H1 (cell line): ENCODE data around the gene PCDHA5. TPM values are rescaled to one million over a fixed set of nuclear protein-coding genes. Genes with fewer than 3 reads are reported as not detected.

ENCODE experiments used
- CTCF ChIA-PET: fragments of 300-600 bp; sonication (Branson Sonifier 250); formaldehyde crosslinking; loops from one replicate; lab custom pipeline; 2021; ENCODE audit not compliant: partially characterized antibody; lab: Charles Lee
- POLR2A ChIA-PET: fragments of 300-600 bp; sonication (Branson Sonifier 250); formaldehyde crosslinking; loops from one replicate; lab custom pipeline; 2021; ENCODE audit warnings: inconsistent platforms; ENCODE audit not compliant: partially characterized antibody; lab: Charles Lee
- DNase-seq, 2 experiments: peaks; one replicate each; pipeline versions ENCODE4 v3.0.0 to v3.0.0-alpha.2; 2010 to 2022; ENCODE audit warnings: low spot score in 2 of 2, low read depth in 1 of 2, mixed read lengths in 1 of 2
- FAIRE-seq: peaks from 2 replicates; lab custom pipeline; 2011; peaks lifted over from hg19 to GRCh38; lab: Jason Lieb, UNC
- H2AFZ ChIP-seq: 2 replicates; pipeline ENCODE4 v1.8.1; 2012; ENCODE audit warnings: low read length, inconsistent platforms
- H2AK5ac ChIP-seq: 2 replicates; pipeline ENCODE4 v1.6.1; 2013; ENCODE audit warnings: low read depth, low read length
- H2BK120ac ChIP-seq: replicated peaks from 2 replicates; pipeline ENCODE3; 2013; ENCODE audit warnings: low read depth, low read length, inconsistent platforms
- H2BK12ac ChIP-seq: 2 replicates; pipeline ENCODE4 v1.6.1; 2013; ENCODE audit warnings: low read depth, low read length
- H2BK15ac ChIP-seq: 2 replicates; pipeline ENCODE4 v1.6.1; 2013; ENCODE audit warnings: low read length
- H2BK20ac ChIP-seq: 2 replicates; pipeline ENCODE4 v1.6.1; 2013; ENCODE audit warnings: low read length
- H2BK5ac ChIP-seq: 2 replicates; pipeline ENCODE4 v1.6.1; 2013; ENCODE audit warnings: low read depth, low read length
- H3K14ac ChIP-seq: 2 replicates; pipeline ENCODE4 v1.6.1; 2013; ENCODE audit warnings: inconsistent platforms; ENCODE audit not compliant: insufficient read length
- H3K18ac ChIP-seq: 2 replicates; pipeline ENCODE4 v1.6.1; 2013; ENCODE audit warnings: low read length; ENCODE audit errors: extremely low read depth
- H3K23ac ChIP-seq: 2 replicates; pipeline ENCODE4 v1.6.1; 2013; ENCODE audit warnings: inconsistent platforms; ENCODE audit not compliant: insufficient read length
- H3K23me2 ChIP-seq: 2 replicates; pipeline ENCODE4 v1.6.1; 2013; ENCODE audit warnings: low read depth, low read length
- H3K27ac ChIP-seq: 2 replicates; pipeline ENCODE4 v1.6.1; 2011; ENCODE audit warnings: low read depth, low read length, inconsistent platforms
- H3K27me3 ChIP-seq, 4 experiments: replicated peaks in 1 of 4; 1 replicate in 1 of 4; 2 replicates in 3 of 4; pipeline versions ENCODE4 v1.6.1 to v1.8.1; 2011 to 2013; ENCODE audit warnings: low read length in 3 of 4, mild to moderate bottlenecking in 3 of 4, inconsistent platforms in 2 of 4, mixed read lengths in 2 of 4, moderate library complexity in 1 of 4; ENCODE audit not compliant: control insufficient read depth in 3 of 4, insufficient read depth in 3 of 4; ENCODE audit errors: extremely low read depth in 1 of 4
- H3K36me3 ChIP-seq, 4 experiments: 2 replicates each; pipeline versions ENCODE4 v1.6.1 to v1.8.1; 2011 to 2013; ENCODE audit warnings: mild to moderate bottlenecking in 4 of 4, low read length in 3 of 4, moderate library complexity in 2 of 4, control low read depth in 1 of 4, inconsistent platforms in 1 of 4; ENCODE audit not compliant: insufficient read depth in 4 of 4, control insufficient read depth in 2 of 4
- H3K4ac ChIP-seq: replicated peaks from 2 replicates; pipeline ENCODE3; 2013; ENCODE audit warnings: low read length, low read depth, mixed read lengths, inconsistent platforms; ENCODE audit not compliant: insufficient read length
- H3K4me1 ChIP-seq, 4 experiments: replicated peaks in 1 of 4; 1 replicate in 1 of 4; 2 replicates in 3 of 4; pipeline versions ENCODE4 v1.6.1 to v1.8.1; 2011 to 2013; ENCODE audit warnings: low read length in 3 of 4, inconsistent platforms in 2 of 4, mixed read lengths in 1 of 4; ENCODE audit not compliant: insufficient read depth in 4 of 4, control insufficient read depth in 3 of 4
- H3K4me2 ChIP-seq, 2 experiments: 2 replicates each; pipeline versions ENCODE4 v1.6.1 to v1.8.1; 2011 to 2013; ENCODE audit warnings: low read depth in 2 of 2, low read length in 2 of 2, control low read depth in 1 of 2, inconsistent platforms in 1 of 2, mild to moderate bottlenecking in 1 of 2; ENCODE audit not compliant: insufficient read depth in 1 of 2
- H3K4me3 ChIP-seq, 4 experiments: fragments of 200-600, 300-600 bp in 1 of 4; sonication (generic), shearing (Covaris generic), sonication (Bioruptor Twin) in 1 of 4; 2 replicates each; pipeline versions ENCODE4 v1.5.1 to v1.8.1; 2011 to 2016; ENCODE audit warnings: low read length in 4 of 4, low read depth in 3 of 4, control low read depth in 2 of 4, inconsistent platforms in 2 of 4, mild to moderate bottlenecking in 2 of 4, mixed read lengths in 1 of 4, moderate library complexity in 1 of 4; ENCODE audit not compliant: insufficient read depth in 2 of 4; ENCODE audit errors: extremely low read depth in 1 of 4
- H3K56ac ChIP-seq: replicated peaks from 2 replicates; pipeline ENCODE3; 2013; ENCODE audit warnings: low read depth, mild to moderate bottlenecking, mixed read lengths, low read length, inconsistent platforms; ENCODE audit not compliant: insufficient read length
- H3K79me1 ChIP-seq: 2 replicates; pipeline ENCODE4 v1.6.1; 2013; ENCODE audit warnings: low read depth, low read length, control low read depth
- H3K79me2 ChIP-seq, 2 experiments: 2 replicates each; pipeline versions ENCODE4 v1.6.1 to v1.8.1; 2012 to 2013; ENCODE audit warnings: low read length in 2 of 2, mild to moderate bottlenecking in 2 of 2, inconsistent platforms in 1 of 2; ENCODE audit not compliant: insufficient read depth in 2 of 2, control insufficient read depth in 1 of 2
- H3K9ac ChIP-seq, 4 experiments: replicated peaks in 1 of 4; 1 replicate in 1 of 4; 2 replicates in 3 of 4; pipeline versions ENCODE4 v1.6.1 to v1.8.1; 2011 to 2013; ENCODE audit warnings: low read depth in 3 of 4, low read length in 3 of 4, control low read depth in 2 of 4, mild to moderate bottlenecking in 2 of 4, moderate library complexity in 2 of 4, inconsistent platforms in 1 of 4; ENCODE audit errors: extremely low read depth in 1 of 4
- H3K9me3 ChIP-seq, 2 experiments: 2 replicates each; pipeline versions ENCODE4 v1.6.1 to v1.8.1; 2012 to 2013; ENCODE audit warnings: mild to moderate bottlenecking in 2 of 2, moderate library complexity in 2 of 2, control low read depth in 1 of 2, inconsistent platforms in 1 of 2, low read depth in 1 of 2, low read length in 1 of 2, mixed read lengths in 1 of 2; ENCODE audit not compliant: insufficient read depth in 2 of 2
- H4K20me1 ChIP-seq, 2 experiments: replicated peaks in 1 of 2; 2 replicates each; pipeline versions ENCODE3 to v1.8.1; 2011 to 2013; ENCODE audit warnings: inconsistent platforms in 2 of 2, low read length in 2 of 2, mild to moderate bottlenecking in 1 of 2; ENCODE audit not compliant: insufficient read depth in 2 of 2, control insufficient read depth in 1 of 2
- H4K5ac ChIP-seq: 2 replicates; pipeline ENCODE4 v1.6.1; 2013; ENCODE audit warnings: low read length, low read depth, mixed read lengths, inconsistent platforms; ENCODE audit not compliant: insufficient read length
- H4K8ac ChIP-seq: 2 replicates; pipeline ENCODE4 v1.8.0; 2013; ENCODE audit warnings: mild to moderate bottlenecking, moderate library complexity, low read length, inconsistent platforms; ENCODE audit not compliant: insufficient read depth; ENCODE audit errors: extremely low read depth
- H4K91ac ChIP-seq: replicated peaks from 2 replicates; pipeline ENCODE3; 2013; ENCODE audit warnings: low read length, mixed read lengths, inconsistent platforms; ENCODE audit not compliant: insufficient read length
- CEBPB ChIP-seq: IDR thresholded peaks from 2 replicates; pipeline ENCODE4 v1.6.1; 2012; ENCODE audit warnings: low read depth, low read length
- SP2 ChIP-seq: IDR thresholded peaks from 2 replicates; pipeline ENCODE4 v1.6.1; 2012; ENCODE audit warnings: mild to moderate bottlenecking, low read length, inconsistent platforms
- WGBS, 2 experiments: shearing (Covaris generic) in 1 of 2; methylation state at CpG; one replicate each; pipeline versions ENCODE4 v1.1.6 to v1.1.7; 2013 to 2015; ENCODE audit warnings: low lambda C conversion rate in 2 of 2, mixed read lengths in 2 of 2, inconsistent platforms in 1 of 2, low coverage in 1 of 2, missing lambda C conversion rate in 1 of 2; ENCODE audit not compliant: insufficient replicate concordance in 2 of 2, insufficient coverage in 1 of 2, insufficient read length in 1 of 2; ENCODE audit errors: extremely low coverage in 1 of 2, missing lambda C conversion rate in 1 of 2; 5-methylcytosine and 5-hydroxymethylcytosine counted together
- polyA plus RNA-seq, 7 experiments: library from polyadenylated mRNA; depleted of rRNA in 3 of 7; stranded (reverse) in 5 of 7; unstranded in 2 of 7; fragments of >200 nt in 5 of 7; fragments of 200-250 nt in 2 of 7; gene quantifications; 1 replicate in 5 of 7; 2 replicates in 1 of 7; 4 replicates in 1 of 7; pipeline versions ENCODE4 v1.2.1 to v1.2.3, GENCODE V29; 2011 to 2013; ENCODE audit warnings: missing spikeins in 2 of 7, mixed read lengths in 2 of 7
- total RNA-seq: library from RNA; stranded (reverse); fragmentation: NEBNext Ultra II Directional; extraction: Animal tissue kit (Norgen Biotek cat#: 25700); gene quantifications from 2 replicates; pipeline ENCODE4 v1.2.1, GENCODE V29; 2021

PCDHA5 gene
- total and polyA plus RNA-seq, 2 of the 8 experiments (the other 6 are each of a cell fraction or from before 2014, with no cell fraction given): 0.33 to 0.76 TPM

DNA sequence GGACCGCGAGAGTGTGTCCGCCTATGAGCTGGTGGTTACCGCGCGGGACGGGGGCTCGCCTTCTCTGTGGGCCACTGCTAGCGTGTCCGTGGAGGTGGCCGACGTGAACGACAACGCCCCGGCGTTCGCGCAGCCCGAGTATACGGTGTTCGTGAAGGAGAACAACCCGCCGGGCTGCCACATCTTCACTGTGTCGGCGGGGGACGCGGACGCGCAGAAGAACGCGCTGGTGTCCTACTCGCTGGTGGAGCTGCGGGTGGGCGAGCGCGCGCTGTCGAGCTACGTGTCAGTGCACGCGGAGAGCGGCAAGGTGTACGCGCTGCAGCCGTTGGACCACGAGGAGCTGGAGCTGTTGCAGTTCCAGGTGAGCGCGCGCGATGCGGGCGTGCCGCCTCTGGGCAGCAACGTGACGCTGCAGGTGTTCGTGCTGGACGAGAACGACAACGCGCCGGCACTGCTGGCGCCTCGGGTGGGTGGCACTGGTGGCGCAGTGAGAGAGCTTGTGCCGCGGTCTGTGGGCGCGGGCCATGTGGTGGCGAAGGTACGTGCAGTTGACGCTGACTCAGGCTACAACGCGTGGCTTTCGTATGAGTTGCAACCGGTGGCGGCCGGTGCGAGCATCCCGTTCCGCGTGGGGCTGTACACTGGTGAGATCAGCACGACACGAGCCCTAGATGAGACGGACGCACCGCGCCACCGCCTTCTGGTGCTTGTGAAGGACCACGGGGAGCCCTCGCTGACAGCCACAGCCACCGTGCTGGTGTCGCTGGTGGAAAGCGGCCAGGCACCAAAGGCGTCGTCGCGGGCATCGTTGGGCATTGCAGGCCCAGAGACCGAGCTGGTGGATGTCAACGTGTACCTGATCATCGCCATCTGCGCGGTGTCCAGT lies 14.5 kb downstream of the PCDHA5 start:
- Histone ChIP-seq H3K56ac (no peak overlapping the region), H2BK20ac (no peak overlapping the region), H2BK12ac (no peak overlapping the region), H3K27ac (no peak overlapping the region), H3K23ac (no peak overlapping the region), H4K8ac (no peak overlapping the region), H3K14ac (no peak overlapping the region), H3K79me2 (no peaks in the 10 kb centered on the region), H2AK5ac (no peak overlapping the region), H3K9me3 (peaks cover 0 to 19% of the 10 kb centered on the region in 2 experiments; a peak in 2 of 4 replicates), H3K36me3 (peaks cover 0 to 9% (median 0%) of the 10 kb centered on the region in 4 experiments; a peak in 2 of 8 replicates), H3K9ac (no peak overlapping the region), H3K23me2 (no peaks in the 10 kb centered on the region), H3K4me2 (no peak overlapping the region), H4K5ac (no peak overlapping the region), H2AFZ (no peak overlapping the region), H3K27me3 (no peaks in the 10 kb centered on the region), H3K4ac (no peak overlapping the region), H3K4me3 (no peak overlapping the region), H4K91ac (no peak overlapping the region), H2BK120ac (no peak overlapping the region), H2BK15ac (no peak overlapping the region), H4K20me1 (no peaks in the 10 kb centered on the region), H3K79me1 (no peaks in the 10 kb centered on the region), H3K18ac (no peak overlapping the region), H2BK5ac (no peak overlapping the region), H3K4me1 (no peaks in the 10 kb centered on the region)
- DNase-seq: no peak
- WGBS, 2 experiments: 94% methylated on average over 93 of the region's 103 CpGs; no CpG with 5 or more reads in 1 of the 2 experiments
- CTCF ChIA-PET: interaction anchor here (0.6 to 1.8 kb wide), 9 partner anchors 8 to 255 kb away, joined by 3 to 11 read pairs (median 4); partner anchors contain the start of genes PCDHA12, PCDHA4 and PCDHA6
- no peak for FAIRE-seq
- POLR2A ChIA-PET: interaction anchor here (0.8 to 1.3 kb wide), 2 partner anchors 8 to 29 kb away, joined by 3 to 5 read pairs; partner anchors contain the start of genes PCDHA4 and PCDHA6
- TF ChIP-seq SP2: no peak
- no peak for TF ChIP-seq CEBPB
